ENCODE data around the gene TOP2B.

DNA sequence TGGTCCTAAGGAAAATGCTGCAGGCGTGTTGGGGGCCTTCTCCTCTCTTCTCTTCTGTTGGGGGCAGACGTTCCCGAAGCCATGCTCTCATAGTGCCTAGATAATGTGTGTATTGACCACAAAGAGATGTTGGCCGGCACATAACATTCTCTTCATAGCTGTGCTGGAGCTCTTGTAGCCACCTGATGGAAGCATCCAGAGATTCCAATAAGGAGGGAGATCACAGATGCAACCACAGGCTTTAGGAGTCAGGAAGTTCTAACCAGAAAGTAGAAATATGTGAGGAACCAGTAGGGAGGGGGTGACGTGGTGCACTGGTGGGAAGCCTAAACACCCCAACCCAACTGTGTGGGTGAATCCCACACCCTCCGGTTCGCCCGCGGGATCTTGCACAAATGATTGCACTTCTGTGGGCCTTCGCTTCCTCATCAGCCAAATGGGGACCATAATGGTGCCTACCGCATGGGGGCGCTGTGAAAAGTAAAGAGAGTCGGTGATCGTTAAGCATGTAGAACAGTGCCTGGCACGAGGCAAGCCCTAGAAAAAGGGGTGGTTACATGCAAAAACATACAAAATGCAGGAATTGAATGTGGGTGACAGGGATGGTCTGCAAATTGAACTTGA, 87.8 kb downstream of the TOP2B start:
- TF ChIP-seq, protein P1, sequence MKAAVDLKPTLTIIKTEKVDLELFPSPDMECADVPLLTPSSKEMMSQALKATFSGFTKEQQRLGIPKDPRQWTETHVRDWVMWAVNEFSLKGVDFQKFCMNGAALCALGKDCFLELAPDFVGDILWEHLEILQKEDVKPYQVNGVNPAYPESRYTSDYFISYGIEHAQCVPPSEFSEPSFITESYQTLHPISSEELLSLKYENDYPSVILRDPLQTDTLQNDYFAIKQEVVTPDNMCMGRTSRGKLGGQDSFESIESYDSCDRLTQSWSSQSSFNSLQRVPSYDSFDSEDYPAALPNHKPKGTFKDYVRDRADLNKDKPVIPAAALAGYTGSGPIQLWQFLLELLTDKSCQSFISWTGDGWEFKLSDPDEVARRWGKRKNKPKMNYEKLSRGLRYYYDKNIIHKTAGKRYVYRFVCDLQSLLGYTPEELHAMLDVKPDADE (IDR thresholded peaks at IDR 0.05): no peak
- TF ChIP-seq, protein P2, sequence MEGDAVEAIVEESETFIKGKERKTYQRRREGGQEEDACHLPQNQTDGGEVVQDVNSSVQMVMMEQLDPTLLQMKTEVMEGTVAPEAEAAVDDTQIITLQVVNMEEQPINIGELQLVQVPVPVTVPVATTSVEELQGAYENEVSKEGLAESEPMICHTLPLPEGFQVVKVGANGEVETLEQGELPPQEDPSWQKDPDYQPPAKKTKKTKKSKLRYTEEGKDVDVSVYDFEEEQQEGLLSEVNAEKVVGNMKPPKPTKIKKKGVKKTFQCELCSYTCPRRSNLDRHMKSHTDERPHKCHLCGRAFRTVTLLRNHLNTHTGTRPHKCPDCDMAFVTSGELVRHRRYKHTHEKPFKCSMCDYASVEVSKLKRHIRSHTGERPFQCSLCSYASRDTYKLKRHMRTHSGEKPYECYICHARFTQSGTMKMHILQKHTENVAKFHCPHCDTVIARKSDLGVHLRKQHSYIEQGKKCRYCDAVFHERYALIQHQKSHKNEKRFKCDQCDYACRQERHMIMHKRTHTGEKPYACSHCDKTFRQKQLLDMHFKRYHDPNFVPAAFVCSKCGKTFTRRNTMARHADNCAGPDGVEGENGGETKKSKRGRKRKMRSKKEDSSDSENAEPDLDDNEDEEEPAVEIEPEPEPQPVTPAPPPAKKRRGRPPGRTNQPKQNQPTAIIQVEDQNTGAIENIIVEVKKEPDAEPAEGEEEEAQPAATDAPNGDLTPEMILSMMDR (conservative IDR thresholded peaks at IDR 0.05; ENCODE audit: low read depth in 2 of 2): peak; percentile 70 to 71
- TF ChIP-seq POLR2AphosphoS5 (IDR thresholded peaks at IDR 0.05; ENCODE audit: low read depth): no peak
- TF ChIP-seq EZH2phosphoT487 (IDR thresholded peaks at IDR 0.05; ENCODE audit: unreplicated experiment): no peak
- no peak for TF ChIP-seq ZNF114 (CRISPR knock-in tag; IDR thresholded peaks at IDR 0.05)
- TF ChIP-seq CREB1 (CRISPR knock-in tag; IDR thresholded peaks at IDR 0.05; ENCODE audit: low read depth): no peak
- TF ChIP-seq, protein P3, sequence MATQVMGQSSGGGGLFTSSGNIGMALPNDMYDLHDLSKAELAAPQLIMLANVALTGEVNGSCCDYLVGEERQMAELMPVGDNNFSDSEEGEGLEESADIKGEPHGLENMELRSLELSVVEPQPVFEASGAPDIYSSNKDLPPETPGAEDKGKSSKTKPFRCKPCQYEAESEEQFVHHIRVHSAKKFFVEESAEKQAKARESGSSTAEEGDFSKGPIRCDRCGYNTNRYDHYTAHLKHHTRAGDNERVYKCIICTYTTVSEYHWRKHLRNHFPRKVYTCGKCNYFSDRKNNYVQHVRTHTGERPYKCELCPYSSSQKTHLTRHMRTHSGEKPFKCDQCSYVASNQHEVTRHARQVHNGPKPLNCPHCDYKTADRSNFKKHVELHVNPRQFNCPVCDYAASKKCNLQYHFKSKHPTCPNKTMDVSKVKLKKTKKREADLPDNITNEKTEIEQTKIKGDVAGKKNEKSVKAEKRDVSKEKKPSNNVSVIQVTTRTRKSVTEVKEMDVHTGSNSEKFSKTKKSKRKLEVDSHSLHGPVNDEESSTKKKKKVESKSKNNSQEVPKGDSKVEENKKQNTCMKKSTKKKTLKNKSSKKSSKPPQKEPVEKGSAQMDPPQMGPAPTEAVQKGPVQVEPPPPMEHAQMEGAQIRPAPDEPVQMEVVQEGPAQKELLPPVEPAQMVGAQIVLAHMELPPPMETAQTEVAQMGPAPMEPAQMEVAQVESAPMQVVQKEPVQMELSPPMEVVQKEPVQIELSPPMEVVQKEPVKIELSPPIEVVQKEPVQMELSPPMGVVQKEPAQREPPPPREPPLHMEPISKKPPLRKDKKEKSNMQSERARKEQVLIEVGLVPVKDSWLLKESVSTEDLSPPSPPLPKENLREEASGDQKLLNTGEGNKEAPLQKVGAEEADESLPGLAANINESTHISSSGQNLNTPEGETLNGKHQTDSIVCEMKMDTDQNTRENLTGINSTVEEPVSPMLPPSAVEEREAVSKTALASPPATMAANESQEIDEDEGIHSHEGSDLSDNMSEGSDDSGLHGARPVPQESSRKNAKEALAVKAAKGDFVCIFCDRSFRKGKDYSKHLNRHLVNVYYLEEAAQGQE (IDR thresholded peaks at IDR 0.05; ENCODE audit: unreplicated experiment): no peak
- no peak for TF ChIP-seq EZH2 (IDR thresholded peaks at IDR 0.05; ENCODE audit: low read depth, unreplicated experiment)

Measured in GM23338 (cell line).